ENCODE measurements around the gene TRIM43.
"Not testable (repeated sequence)": the region's sequence is repeated elsewhere in the genome, so short reads cannot be mapped to it uniquely, and the experiment has no call there.

TRIM43 gene

DNA sequence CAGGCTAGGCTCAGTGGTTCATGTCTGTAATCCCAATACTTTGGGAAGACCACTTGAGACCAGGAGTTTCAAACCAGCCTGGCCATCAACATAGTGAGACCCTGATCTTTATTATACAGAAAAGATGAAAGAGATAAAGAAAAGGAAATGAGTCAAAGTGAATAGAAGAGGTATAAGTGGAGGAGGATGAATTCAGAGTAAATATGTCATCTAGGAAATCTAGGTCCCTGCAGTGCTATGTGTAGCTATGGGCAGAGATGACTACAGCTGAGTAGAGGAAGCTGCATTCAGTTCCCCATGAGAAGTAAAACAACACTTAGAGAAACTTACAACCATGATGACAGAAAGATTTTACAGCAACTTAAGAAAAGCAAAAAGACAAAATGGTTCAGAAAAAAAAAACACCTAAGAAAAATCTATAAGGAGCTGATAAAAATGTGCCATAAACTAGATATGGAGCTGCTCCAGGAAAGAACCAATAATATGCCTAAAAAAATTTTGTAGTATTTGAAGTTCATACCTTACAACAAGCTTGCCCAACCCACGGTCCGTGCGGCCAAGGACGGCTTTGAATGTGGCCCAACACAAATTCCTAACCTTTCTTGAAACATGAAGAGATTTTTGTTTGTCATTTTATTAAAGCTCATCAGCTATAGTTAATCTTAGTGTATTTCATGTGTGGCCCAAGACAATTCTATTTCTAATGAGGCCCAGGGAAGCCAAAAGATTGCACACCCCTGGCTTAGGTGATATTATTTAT lies 1.8 kb upstream of the TRIM43 start:
- H3K27ac ChIP-seq (ENCODE audit: insufficient read depth, low read length, poor library complexity, severe bottlenecking); H3K27me3 ChIP-seq (replicated peaks; ENCODE audit: control insufficient read depth, insufficient read depth, low read length, poor library complexity, severe bottlenecking); DNase-seq; H3K4me1 ChIP-seq (ENCODE audit: control insufficient read depth, insufficient read depth, low read length, poor library complexity, severe bottlenecking); H3K36me3 ChIP-seq (ENCODE audit: control insufficient read depth, insufficient read depth, low read length); H3K4me3 ChIP-seq (ENCODE audit: insufficient read depth, low read depth, low read length, poor library complexity, severe bottlenecking); H3K9me3 ChIP-seq (ENCODE audit: control insufficient read depth, low read length): not testable (repeated sequence)

DNA sequence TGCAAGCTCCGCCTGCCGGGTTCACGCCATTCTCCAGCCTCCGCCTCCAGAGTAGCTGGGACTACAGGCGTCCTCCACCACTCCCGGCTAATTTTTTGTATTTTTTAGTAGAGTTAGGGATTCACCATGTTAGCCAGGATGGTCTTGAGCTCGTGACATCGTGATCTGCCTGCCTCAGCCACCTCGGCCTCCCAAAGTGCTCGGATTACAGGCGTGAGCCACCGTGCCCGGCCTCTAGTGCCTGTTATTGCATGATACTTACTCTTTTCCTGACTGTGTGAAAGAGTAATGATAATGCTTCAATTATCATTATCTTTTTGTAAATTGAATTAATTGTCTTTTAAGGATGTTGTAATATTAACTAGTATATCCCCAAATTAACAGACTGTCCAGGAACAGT lies 1.2 kb downstream of the TRIM43 start:
- not testable (repeated sequence) for H3K4me1 ChIP-seq (ENCODE audit: control insufficient read depth, insufficient read depth, low read length, poor library complexity, severe bottlenecking); DNase-seq; H3K9me3 ChIP-seq (ENCODE audit: control insufficient read depth, low read length); H3K4me3 ChIP-seq (ENCODE audit: insufficient read depth, low read depth, low read length, poor library complexity, severe bottlenecking); H3K27me3 ChIP-seq (replicated peaks; ENCODE audit: control insufficient read depth, insufficient read depth, low read length, poor library complexity, severe bottlenecking); H3K36me3 ChIP-seq (ENCODE audit: control insufficient read depth, insufficient read depth, low read length); H3K27ac ChIP-seq (ENCODE audit: insufficient read depth, low read length, poor library complexity, severe bottlenecking)

DNA sequence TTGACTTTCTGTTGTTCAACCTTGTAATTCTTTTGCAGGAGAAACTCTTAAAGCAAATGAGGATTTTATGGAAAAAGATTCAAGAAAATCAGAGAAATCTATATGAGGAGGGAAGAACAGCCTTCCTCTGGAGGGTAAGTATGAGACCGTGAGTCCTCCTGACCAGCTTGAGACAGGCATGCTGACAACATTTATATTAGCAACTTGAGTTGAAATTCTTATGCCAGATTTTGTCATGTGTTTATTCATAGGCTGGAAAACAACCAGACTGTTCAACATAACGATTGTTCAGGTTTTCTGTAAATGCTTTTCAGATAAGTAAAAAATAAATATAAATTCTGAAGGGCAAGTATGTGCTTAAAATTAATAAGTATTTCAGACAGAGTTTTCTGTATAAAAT lies 3.2 kb downstream of the TRIM43 start:
- H3K36me3 ChIP-seq (ENCODE audit: control insufficient read depth, insufficient read depth, low read length); H3K27me3 ChIP-seq (replicated peaks; ENCODE audit: control insufficient read depth, insufficient read depth, low read length, poor library complexity, severe bottlenecking); H3K4me3 ChIP-seq (ENCODE audit: insufficient read depth, low read depth, low read length, poor library complexity, severe bottlenecking); DNase-seq; H3K9me3 ChIP-seq (ENCODE audit: control insufficient read depth, low read length); H3K4me1 ChIP-seq (ENCODE audit: control insufficient read depth, insufficient read depth, low read length, poor library complexity, severe bottlenecking); H3K27ac ChIP-seq (ENCODE audit: insufficient read depth, low read length, poor library complexity, severe bottlenecking): not testable (repeated sequence)

DNA sequence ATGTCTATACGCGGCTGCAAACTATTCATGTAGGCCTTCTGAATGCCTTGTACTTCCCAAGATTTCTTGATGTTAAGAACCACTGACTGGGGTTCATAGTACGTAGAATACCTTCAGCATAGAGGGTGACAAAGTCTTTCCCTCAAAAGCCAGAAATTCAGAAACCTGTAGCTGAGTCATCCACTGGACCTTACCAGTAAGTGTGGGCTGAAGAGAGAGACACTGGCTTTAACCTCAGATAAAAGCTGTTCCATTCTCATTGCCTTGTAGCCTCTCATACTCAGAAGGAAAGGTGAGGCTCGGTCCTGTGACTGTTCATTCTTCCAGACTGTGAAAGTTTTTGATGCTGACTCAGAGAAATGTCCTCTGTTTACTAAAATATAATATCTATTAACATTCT lies 9.5 kb downstream of the TRIM43 start:
- H3K36me3 ChIP-seq (ENCODE audit: control insufficient read depth, insufficient read depth, low read length); H3K4me3 ChIP-seq (ENCODE audit: insufficient read depth, low read depth, low read length, poor library complexity, severe bottlenecking); H3K27ac ChIP-seq (ENCODE audit: insufficient read depth, low read length, poor library complexity, severe bottlenecking); H3K9me3 ChIP-seq (ENCODE audit: control insufficient read depth, low read length); H3K27me3 ChIP-seq (replicated peaks; ENCODE audit: control insufficient read depth, insufficient read depth, low read length, poor library complexity, severe bottlenecking); H3K4me1 ChIP-seq (ENCODE audit: control insufficient read depth, insufficient read depth, low read length, poor library complexity, severe bottlenecking); DNase-seq: not testable (repeated sequence)

DNA sequence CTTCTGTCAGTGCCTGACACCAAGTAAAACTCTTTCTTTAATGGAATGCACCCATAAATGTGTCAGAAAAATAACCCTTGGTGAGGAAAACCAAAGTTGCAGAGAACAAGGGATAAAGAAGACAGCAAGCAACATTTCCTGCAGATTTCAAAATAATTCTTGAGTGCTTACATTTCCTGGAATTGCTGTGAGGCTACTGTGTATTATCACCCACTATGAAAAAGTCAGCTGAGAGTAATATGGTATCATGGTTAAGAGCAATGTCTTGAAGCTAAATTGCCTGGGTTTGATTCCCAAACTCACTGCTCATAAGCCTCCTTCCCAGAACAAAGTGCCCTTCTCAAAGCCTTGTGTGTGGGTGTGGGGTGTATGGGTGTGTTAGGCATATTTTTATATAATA lies 10.3 kb downstream of the TRIM43 start:
- not testable (repeated sequence) for H3K4me1 ChIP-seq (ENCODE audit: control insufficient read depth, insufficient read depth, low read length, poor library complexity, severe bottlenecking); H3K9me3 ChIP-seq (ENCODE audit: control insufficient read depth, low read length); H3K27ac ChIP-seq (ENCODE audit: insufficient read depth, low read length, poor library complexity, severe bottlenecking); H3K36me3 ChIP-seq (ENCODE audit: control insufficient read depth, insufficient read depth, low read length); DNase-seq; H3K4me3 ChIP-seq (ENCODE audit: insufficient read depth, low read depth, low read length, poor library complexity, severe bottlenecking); H3K27me3 ChIP-seq (replicated peaks; ENCODE audit: control insufficient read depth, insufficient read depth, low read length, poor library complexity, severe bottlenecking)

DNA sequence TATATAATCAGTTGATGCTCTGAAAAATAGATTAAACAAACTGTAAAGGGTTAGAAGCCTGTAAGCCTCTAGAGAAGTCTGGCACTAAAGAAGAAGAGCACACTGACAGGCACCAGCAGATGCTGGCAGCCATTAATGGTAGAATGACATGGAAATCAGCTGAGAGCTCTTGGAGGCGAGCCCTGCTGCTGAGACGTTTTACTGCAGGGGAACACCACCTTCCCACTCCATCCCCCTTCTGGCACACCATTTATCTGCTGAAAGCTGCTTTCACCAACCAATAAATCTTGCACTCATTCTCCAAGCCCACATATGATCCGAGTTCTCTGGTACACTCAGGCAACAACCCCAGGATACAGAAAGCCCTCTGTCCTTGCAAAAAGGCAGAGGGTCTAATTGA lies 16.6 kb downstream of the TRIM43 start:
- not testable (repeated sequence) for H3K27ac ChIP-seq (ENCODE audit: insufficient read depth, low read length, poor library complexity, severe bottlenecking); DNase-seq; H3K4me1 ChIP-seq (ENCODE audit: control insufficient read depth, insufficient read depth, low read length, poor library complexity, severe bottlenecking); H3K9me3 ChIP-seq (ENCODE audit: control insufficient read depth, low read length); H3K4me3 ChIP-seq (ENCODE audit: insufficient read depth, low read depth, low read length, poor library complexity, severe bottlenecking); H3K27me3 ChIP-seq (replicated peaks; ENCODE audit: control insufficient read depth, insufficient read depth, low read length, poor library complexity, severe bottlenecking); H3K36me3 ChIP-seq (ENCODE audit: control insufficient read depth, insufficient read depth, low read length)

DNA sequence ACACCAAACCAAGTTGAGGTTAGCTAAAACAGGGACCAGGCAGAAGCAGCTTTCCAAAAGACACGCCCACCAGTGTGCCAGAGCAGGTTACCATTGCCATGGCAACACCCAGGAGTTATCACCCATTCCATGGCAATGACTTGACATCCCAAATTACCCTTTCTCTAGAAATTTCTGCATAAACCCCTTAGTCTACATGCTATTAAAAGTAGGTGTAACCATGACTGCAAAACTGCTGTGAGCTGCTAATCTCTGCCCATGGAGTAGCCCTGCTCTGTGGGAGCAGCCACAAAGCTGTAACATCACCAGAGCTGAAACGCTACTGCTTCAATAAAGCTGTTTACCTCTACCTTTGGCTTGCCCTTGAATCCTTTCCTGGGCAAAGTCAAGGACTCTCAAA lies 18.0 kb downstream of the TRIM43 start:
- H3K27me3 ChIP-seq (replicated peaks; ENCODE audit: control insufficient read depth, insufficient read depth, low read length, poor library complexity, severe bottlenecking); H3K4me1 ChIP-seq (ENCODE audit: control insufficient read depth, insufficient read depth, low read length, poor library complexity, severe bottlenecking); H3K9me3 ChIP-seq (ENCODE audit: control insufficient read depth, low read length); H3K4me3 ChIP-seq (ENCODE audit: insufficient read depth, low read depth, low read length, poor library complexity, severe bottlenecking); H3K27ac ChIP-seq (ENCODE audit: insufficient read depth, low read length, poor library complexity, severe bottlenecking); H3K36me3 ChIP-seq (ENCODE audit: control insufficient read depth, insufficient read depth, low read length); DNase-seq: not testable (repeated sequence)

DNA sequence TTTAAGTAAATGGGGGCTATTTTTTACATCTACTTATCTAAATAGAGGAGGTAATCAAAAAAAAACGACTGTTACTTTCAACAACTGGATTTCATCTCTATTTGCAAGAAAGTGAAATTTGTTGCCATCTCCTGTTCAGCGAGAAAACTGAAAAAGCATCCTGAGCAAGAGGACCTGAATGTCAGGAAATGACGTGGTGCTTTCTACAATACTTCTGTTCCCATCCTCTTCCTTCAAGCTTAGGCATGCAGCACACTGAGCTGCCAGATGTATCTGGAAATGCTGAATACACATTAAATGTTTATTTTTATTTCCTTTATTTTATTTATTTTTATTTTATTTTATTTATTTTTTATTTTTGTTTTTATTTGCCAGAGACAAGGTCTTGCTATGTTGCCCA lies 21.2 kb downstream of the TRIM43 start:
- not testable (repeated sequence) for H3K27me3 ChIP-seq (replicated peaks; ENCODE audit: control insufficient read depth, insufficient read depth, low read length, poor library complexity, severe bottlenecking); DNase-seq; H3K27ac ChIP-seq (ENCODE audit: insufficient read depth, low read length, poor library complexity, severe bottlenecking); H3K36me3 ChIP-seq (ENCODE audit: control insufficient read depth, insufficient read depth, low read length); H3K4me3 ChIP-seq (ENCODE audit: insufficient read depth, low read depth, low read length, poor library complexity, severe bottlenecking); H3K4me1 ChIP-seq (ENCODE audit: control insufficient read depth, insufficient read depth, low read length, poor library complexity, severe bottlenecking); H3K9me3 ChIP-seq (ENCODE audit: control insufficient read depth, low read length)

DNA sequence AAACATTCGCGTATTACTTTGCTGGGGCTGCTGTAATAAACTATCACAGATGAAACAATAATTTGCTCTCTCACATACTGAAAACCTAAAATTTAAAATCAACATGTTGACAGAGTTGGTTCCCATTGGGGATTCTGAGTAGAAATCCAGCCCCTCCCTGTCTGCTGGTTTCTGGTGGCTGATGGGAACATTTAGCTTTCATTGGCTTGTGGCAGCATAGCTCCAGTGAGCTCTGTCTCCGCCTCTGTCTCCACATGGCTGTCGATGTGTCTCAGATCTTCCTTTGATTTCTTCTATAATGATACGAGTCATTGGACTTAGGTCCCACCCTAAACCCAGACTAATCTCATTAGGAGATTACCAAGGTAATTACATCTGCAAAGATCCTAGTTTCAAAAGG lies 30.9 kb downstream of the TRIM43 start:
- not testable (repeated sequence) for H3K4me3 ChIP-seq (ENCODE audit: insufficient read depth, low read depth, low read length, poor library complexity, severe bottlenecking); H3K4me1 ChIP-seq (ENCODE audit: control insufficient read depth, insufficient read depth, low read length, poor library complexity, severe bottlenecking); H3K27me3 ChIP-seq (replicated peaks; ENCODE audit: control insufficient read depth, insufficient read depth, low read length, poor library complexity, severe bottlenecking); DNase-seq; H3K36me3 ChIP-seq (ENCODE audit: control insufficient read depth, insufficient read depth, low read length); H3K27ac ChIP-seq (ENCODE audit: insufficient read depth, low read length, poor library complexity, severe bottlenecking); H3K9me3 ChIP-seq (ENCODE audit: control insufficient read depth, low read length)

DNA sequence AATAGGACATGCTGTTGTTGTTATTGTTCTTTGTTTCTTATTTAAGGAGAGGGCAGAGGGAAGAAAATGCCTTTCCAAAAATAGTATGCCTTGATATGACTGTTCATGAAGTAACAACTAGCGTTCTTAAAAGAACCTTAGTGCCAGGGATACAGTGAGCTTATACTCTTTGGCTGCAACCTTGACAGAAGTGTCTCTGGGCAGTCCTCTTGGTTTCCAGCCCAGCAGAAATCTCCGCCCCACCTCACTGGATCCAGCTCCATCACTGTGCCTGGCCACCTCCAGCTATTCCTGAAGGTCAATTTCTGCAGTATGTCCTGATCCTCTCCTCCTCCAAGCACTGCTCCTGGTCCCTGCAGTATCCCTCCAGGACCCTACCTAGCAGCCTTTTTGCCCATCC lies 39.2 kb downstream of the TRIM43 start:
- not testable (repeated sequence) for DNase-seq

More for the DNA sequence above, 39.2 kb downstream of the TRIM43 start:
- H3K27me3 ChIP-seq (replicated peaks; ENCODE audit: control insufficient read depth, insufficient read depth, low read length, poor library complexity, severe bottlenecking); H3K9me3 ChIP-seq (ENCODE audit: control insufficient read depth, low read length); H3K27ac ChIP-seq (ENCODE audit: insufficient read depth, low read length, poor library complexity, severe bottlenecking); H3K36me3 ChIP-seq (ENCODE audit: control insufficient read depth, insufficient read depth, low read length); H3K4me3 ChIP-seq (ENCODE audit: insufficient read depth, low read depth, low read length, poor library complexity, severe bottlenecking); H3K4me1 ChIP-seq (ENCODE audit: control insufficient read depth, insufficient read depth, low read length, poor library complexity, severe bottlenecking): not testable (repeated sequence)

Data from effector memory CD4-positive, alpha-beta T cell (primary cell).